Keratinocyte (primary cell): ENCODE data around the gene STOM.

Source experiments
- CTCF ChIP-seq, 3 experiments: IDR thresholded peaks in 1 of 3; conservative IDR thresholded peaks in 1 of 3; optimal IDR thresholded peaks in 1 of 3; 2 replicates in 2 of 3; 3 replicates in 1 of 3; pipeline versions ENCODE3 to v1.5.1; 2011; ENCODE audit warnings: low read length in 3 of 3, mild to moderate bottlenecking in 3 of 3, moderate library complexity in 2 of 3, control low read depth in 1 of 3, inconsistent platforms in 1 of 3; ENCODE audit not compliant: insufficient read depth in 2 of 3; ENCODE audit errors: extremely low read depth in 1 of 3
- EZH2 ChIP-seq: IDR thresholded peaks from one replicate; pipeline ENCODE4 v1.6.1; 2012; ENCODE audit warnings: inconsistent platforms, mild to moderate bottlenecking, low read length, moderate library complexity

- TF ChIP-seq CTCF (optimal IDR thresholded peaks at IDR 0.05 in 1 of 3, IDR thresholded peaks at IDR 0.05 in 1 of 3, conservative IDR thresholded peaks at IDR 0.05 in 1 of 3; ENCODE audit: extremely low read depth in 1 of 3, insufficient read depth in 2 of 3, low read length in 3 of 3): no peak
- no peak for TF ChIP-seq EZH2
Measured at GRCh38 chr9:121298689-121299466, 71.2 kb downstream of the STOM start.
